ENCODE results near the gene MB.

Gene MB

DNA sequence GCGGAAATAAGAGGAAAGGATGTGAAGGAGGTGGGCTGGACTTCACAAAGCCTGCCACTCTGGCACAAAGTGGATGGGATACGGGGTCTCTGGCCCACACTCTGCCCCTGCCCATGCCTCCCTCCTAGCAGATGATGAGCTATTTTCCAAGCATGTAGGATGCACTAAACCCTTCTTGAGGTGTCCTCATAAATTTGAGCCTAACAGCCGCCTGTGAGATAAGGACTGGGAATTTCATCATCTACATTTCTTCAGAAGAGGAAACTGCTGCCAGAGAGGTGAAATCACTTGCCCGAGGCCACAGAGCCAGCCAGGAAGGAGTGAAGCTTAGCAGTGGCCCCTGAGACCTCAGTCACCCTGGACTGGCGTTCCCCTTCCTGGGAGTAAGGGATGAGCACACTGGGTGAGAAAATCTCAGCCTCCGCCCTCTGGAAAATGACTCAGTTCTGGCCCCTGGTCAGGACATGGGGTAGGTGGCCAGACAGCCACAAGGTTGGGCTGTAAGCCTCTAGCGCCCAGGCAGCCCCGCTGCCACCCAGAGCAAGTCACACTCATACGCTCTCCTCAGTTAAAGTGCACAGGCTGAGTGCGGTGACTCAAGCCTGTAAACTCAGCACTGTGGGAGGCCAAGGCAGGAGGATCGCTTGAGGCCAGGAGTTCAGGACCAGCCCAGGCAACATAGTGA, 27.9 kb downstream of the MB start:
- no peak overlapping the region for H3K4me3 ChIP-seq (ENCODE audit: insufficient read depth, low read depth, low read length)
- no peak overlapping the region for H3K27ac ChIP-seq (ENCODE audit: insufficient read depth, low read depth, low read length, poor library complexity, severe bottlenecking)
- no peaks in the 10 kb centered on the region for H3K36me3 ChIP-seq (ENCODE audit: control insufficient read depth, insufficient read depth, low read length)
- H3K9me3 ChIP-seq (ENCODE audit: control insufficient read depth, low read length), result no peaks in the 10 kb centered on the region
- WGBS, 2 experiments, result 87 to 89% methylated on average over 11 of the region's 11 CpGs
- H3K4me1 ChIP-seq (ENCODE audit: control insufficient read depth, insufficient read depth, low read length), result peaks cover 14% of the 10 kb centered on the region
- no peaks in the 10 kb centered on the region for H3K27me3 ChIP-seq (ENCODE audit: control insufficient read depth, insufficient read depth, low read length, poor library complexity, severe bottlenecking)

DNA sequence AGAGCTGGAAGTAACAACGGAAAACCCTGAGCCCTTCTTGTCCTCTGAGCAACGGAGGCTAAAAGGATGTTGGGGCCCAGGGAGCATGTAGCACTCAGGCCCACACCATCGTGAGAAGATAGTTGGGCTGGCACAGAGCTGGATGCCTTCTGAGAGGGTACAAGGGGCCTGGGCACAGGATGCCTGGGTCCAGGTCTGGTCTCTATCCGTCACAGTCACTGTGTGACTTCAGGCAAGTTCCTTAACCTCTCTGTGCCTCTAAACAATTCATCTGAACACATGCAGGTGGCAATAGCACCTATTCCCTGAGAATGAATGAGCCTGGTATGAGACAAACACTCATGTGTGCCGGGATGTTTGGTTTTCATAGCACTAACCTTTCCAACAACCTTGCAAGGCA, 29.2 kb downstream of the MB start:
- Histone ChIP-seq H3K27ac (ENCODE audit: insufficient read depth, low read depth, low read length, poor library complexity, severe bottlenecking) (no peak overlapping the region), H3K36me3 (ENCODE audit: control insufficient read depth, insufficient read depth, low read length) (no peaks in the 10 kb centered on the region), H3K27me3 (ENCODE audit: control insufficient read depth, insufficient read depth, low read length, poor library complexity, severe bottlenecking) (no peaks in the 10 kb centered on the region), H3K9me3 (ENCODE audit: control insufficient read depth, low read length) (no peaks in the 10 kb centered on the region), H3K4me1 (ENCODE audit: control insufficient read depth, insufficient read depth, low read length) (peaks cover 6% of the 10 kb centered on the region), H3K4me3 (ENCODE audit: insufficient read depth, low read depth, low read length) (no peak overlapping the region)
- WGBS, 2 experiments, result 88 to 94% methylated on average over 5 of the region's 5 CpGs

DNA sequence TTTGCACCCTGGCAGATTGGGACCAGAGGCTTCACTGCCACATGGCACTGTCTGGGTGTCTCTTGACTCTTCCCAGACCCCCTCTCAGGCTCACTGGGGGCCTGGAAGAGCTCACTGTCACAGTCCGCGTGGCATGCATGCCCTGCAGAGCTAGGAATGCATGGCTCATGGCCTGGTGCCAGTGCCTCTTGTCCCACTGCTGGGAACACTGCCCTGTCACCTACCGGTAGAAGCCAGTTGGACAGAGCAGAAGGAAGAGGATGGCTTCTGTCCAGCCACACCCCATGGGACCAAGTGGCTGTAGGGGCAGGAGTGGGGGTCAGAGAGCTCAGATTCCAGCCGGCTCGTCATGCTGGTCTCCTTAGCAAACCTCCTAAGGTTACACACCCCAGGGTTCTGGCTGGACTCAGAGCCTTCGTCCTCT, 29.7 kb downstream of the MB start:
- Histone ChIP-seq H3K4me3 (ENCODE audit: insufficient read depth, low read depth, low read length) (no peak overlapping the region), H3K27me3 (ENCODE audit: control insufficient read depth, insufficient read depth, low read length, poor library complexity, severe bottlenecking) (no peaks in the 10 kb centered on the region), H3K4me1 (ENCODE audit: control insufficient read depth, insufficient read depth, low read length) (peaks cover 1% of the 10 kb centered on the region), H3K9me3 (ENCODE audit: control insufficient read depth, low read length) (no peaks in the 10 kb centered on the region), H3K36me3 (ENCODE audit: control insufficient read depth, insufficient read depth, low read length) (no peaks in the 10 kb centered on the region), H3K27ac (ENCODE audit: insufficient read depth, low read depth, low read length, poor library complexity, severe bottlenecking) (no peak overlapping the region)
- 87 to 90% methylated on average over 6 of the region's 6 CpGs for WGBS, 2 experiments

DNA sequence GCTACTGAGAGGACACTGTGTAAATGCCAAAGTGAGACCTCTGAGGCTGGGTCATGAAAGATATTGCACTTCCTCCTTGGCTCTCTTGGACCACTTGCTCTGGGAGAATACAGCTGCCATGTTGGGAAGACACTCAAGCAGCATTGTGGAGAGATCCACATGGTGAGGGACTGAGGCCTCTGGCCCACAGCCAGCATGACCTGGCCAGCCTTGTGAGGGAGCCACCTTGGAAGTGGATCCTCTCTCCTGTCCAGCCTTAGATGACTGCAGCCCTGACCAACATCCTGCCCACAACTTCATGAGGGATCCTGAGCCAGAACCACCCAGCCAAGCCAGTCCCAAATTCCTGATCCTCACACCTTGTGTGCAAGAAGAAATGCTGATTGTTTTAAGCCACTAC, 30.4 kb downstream of the MB start:
- Histone ChIP-seq H3K27ac (ENCODE audit: insufficient read depth, low read depth, low read length, poor library complexity, severe bottlenecking) (no peak overlapping the region), H3K36me3 (ENCODE audit: control insufficient read depth, insufficient read depth, low read length) (no peaks in the 10 kb centered on the region), H3K4me3 (ENCODE audit: insufficient read depth, low read depth, low read length) (no peak overlapping the region), H3K9me3 (ENCODE audit: control insufficient read depth, low read length) (no peaks in the 10 kb centered on the region), H3K4me1 (ENCODE audit: control insufficient read depth, insufficient read depth, low read length) (no peaks in the 10 kb centered on the region), H3K27me3 (ENCODE audit: control insufficient read depth, insufficient read depth, low read length, poor library complexity, severe bottlenecking) (no peaks in the 10 kb centered on the region)

- no peaks in the 10 kb centered on the region for H3K27me3 ChIP-seq (ENCODE audit: control insufficient read depth, insufficient read depth, low read length, poor library complexity, severe bottlenecking)
Measured at GRCh38 chr22:35582861-35583670, 34.1 kb downstream of the MB start.

DNA sequence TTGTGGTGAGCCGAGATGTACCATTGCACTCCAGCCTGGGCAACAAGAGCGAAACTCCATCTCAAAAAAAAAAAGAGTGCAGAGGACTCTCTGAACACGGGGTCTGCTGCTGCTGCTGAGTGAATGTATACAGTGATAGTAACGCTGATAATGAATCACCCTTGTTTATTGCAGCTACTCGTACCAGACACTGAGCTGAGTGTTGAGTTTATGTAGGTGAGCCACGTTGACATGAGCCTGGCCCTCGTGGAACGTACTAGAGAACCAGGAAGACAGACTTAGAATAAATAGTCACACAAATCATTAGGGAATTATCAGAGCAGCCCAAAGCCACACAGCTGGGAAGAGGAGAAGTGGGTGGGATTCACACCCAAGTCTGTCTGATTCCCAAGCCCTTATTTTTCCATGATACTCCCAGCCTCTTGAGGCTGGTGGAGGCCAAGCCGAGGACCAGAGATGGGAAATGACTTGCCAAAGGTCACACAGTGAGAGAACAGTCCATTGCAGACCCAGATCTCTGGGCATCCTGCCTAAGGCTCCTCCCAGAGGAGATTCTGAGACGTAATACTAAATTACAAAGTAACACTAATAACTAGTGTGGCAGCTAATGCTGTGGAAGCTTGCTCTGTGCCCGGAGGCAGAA, 34.8 kb downstream of the MB start:
- no peaks in the 10 kb centered on the region for H3K4me1 ChIP-seq (ENCODE audit: control insufficient read depth, insufficient read depth, low read length)
- H3K27ac ChIP-seq (ENCODE audit: insufficient read depth, low read depth, low read length, poor library complexity, severe bottlenecking), result no peak overlapping the region
- no peaks in the 10 kb centered on the region for H3K9me3 ChIP-seq (ENCODE audit: control insufficient read depth, low read length)
- H3K27me3 ChIP-seq (ENCODE audit: control insufficient read depth, insufficient read depth, low read length, poor library complexity, severe bottlenecking), result no peaks in the 10 kb centered on the region
- H3K4me3 ChIP-seq (ENCODE audit: insufficient read depth, low read depth, low read length), result no peak overlapping the region
- no peaks in the 10 kb centered on the region for H3K36me3 ChIP-seq (ENCODE audit: control insufficient read depth, insufficient read depth, low read length)
- 91 to 92% methylated on average over 9 to 11 of the region's 11 CpGs for WGBS, 2 experiments

More at GRCh38 chr22:35582861-35583670, 34.1 kb downstream of the MB start:
- Histone ChIP-seq H3K27ac (ENCODE audit: insufficient read depth, low read depth, low read length, poor library complexity, severe bottlenecking) (no peak overlapping the region), H3K36me3 (ENCODE audit: control insufficient read depth, insufficient read depth, low read length) (no peaks in the 10 kb centered on the region), H3K4me3 (ENCODE audit: insufficient read depth, low read depth, low read length) (no peak overlapping the region), H3K4me1 (ENCODE audit: control insufficient read depth, insufficient read depth, low read length) (no peaks in the 10 kb centered on the region), H3K9me3 (ENCODE audit: control insufficient read depth, low read length) (no peaks in the 10 kb centered on the region)
- 29% methylated on average over 13 of the region's 13 CpGs for whole genome bisulfite sequencing, 2 experiments

DNA sequence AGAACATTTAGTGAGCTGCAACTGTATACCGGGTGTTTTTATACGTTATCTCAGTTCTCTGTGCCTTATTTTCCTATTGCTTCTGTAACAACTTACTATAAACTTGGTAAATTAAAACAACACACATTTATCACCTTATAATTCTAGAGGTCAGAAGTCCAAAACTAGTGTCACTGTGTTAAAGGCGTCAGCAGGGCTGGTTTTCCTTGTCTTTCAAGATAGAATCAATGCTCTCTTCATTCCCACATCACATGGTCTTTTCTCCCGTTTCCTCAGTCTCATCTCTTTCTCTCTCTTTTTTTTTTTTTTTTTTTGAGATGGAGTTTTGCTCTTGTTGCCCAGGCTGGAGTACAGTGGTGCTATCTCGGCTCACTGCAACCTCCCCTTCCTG, 36.1 kb downstream of the MB start:
- H3K27me3 ChIP-seq (ENCODE audit: control insufficient read depth, insufficient read depth, low read length, poor library complexity, severe bottlenecking), result no peaks in the 10 kb centered on the region
- no peaks in the 10 kb centered on the region for H3K9me3 ChIP-seq (ENCODE audit: control insufficient read depth, low read length)
- no peak overlapping the region for H3K27ac ChIP-seq (ENCODE audit: insufficient read depth, low read depth, low read length, poor library complexity, severe bottlenecking)
- H3K4me1 ChIP-seq (ENCODE audit: control insufficient read depth, insufficient read depth, low read length), result no peaks in the 10 kb centered on the region
- no peak overlapping the region for H3K4me3 ChIP-seq (ENCODE audit: insufficient read depth, low read depth, low read length)
- 89 to 91% methylated on average over 5 of the region's 5 CpGs for WGBS, 2 experiments
- H3K36me3 ChIP-seq (ENCODE audit: control insufficient read depth, insufficient read depth, low read length), result no peaks in the 10 kb centered on the region

GRCh38 chr22:35580351-35581022, 36.6 kb downstream of the MB start:
- H3K9me3 ChIP-seq (ENCODE audit: control insufficient read depth, low read length), result no peaks in the 10 kb centered on the region
- H3K4me1 ChIP-seq (ENCODE audit: control insufficient read depth, insufficient read depth, low read length), result peaks cover 1% of the 10 kb centered on the region
- no peak overlapping the region for H3K4me3 ChIP-seq (ENCODE audit: insufficient read depth, low read depth, low read length)
- H3K27me3 ChIP-seq (ENCODE audit: control insufficient read depth, insufficient read depth, low read length, poor library complexity, severe bottlenecking), result no peaks in the 10 kb centered on the region
- no peak overlapping the region for H3K27ac ChIP-seq (ENCODE audit: insufficient read depth, low read depth, low read length, poor library complexity, severe bottlenecking)
- WGBS, 2 experiments, result 88 to 90% methylated on average over 10 of the region's 10 CpGs
- no peaks in the 10 kb centered on the region for H3K36me3 ChIP-seq (ENCODE audit: control insufficient read depth, insufficient read depth, low read length)

- no peak overlapping the region for H3K4me3 ChIP-seq (ENCODE audit: insufficient read depth, low read depth, low read length)
- H3K27ac ChIP-seq (ENCODE audit: insufficient read depth, low read depth, low read length, poor library complexity, severe bottlenecking), result no peak overlapping the region
- WGBS, 2 experiments, result 91% methylated on average over 19 of the region's 19 CpGs
- peaks cover 4% of the 10 kb centered on the region for H3K4me1 ChIP-seq (ENCODE audit: control insufficient read depth, insufficient read depth, low read length)
- no peaks in the 10 kb centered on the region for H3K36me3 ChIP-seq (ENCODE audit: control insufficient read depth, insufficient read depth, low read length)
- H3K27me3 ChIP-seq (ENCODE audit: control insufficient read depth, insufficient read depth, low read length, poor library complexity, severe bottlenecking), result peaks cover 3% of the 10 kb centered on the region
- H3K9me3 ChIP-seq (ENCODE audit: control insufficient read depth, low read length), result no peaks in the 10 kb centered on the region
Measured at GRCh38 chr22:35578836-35579575, 38.1 kb downstream of the MB start.
